OCI-LY7 (cell line): ENCODE measurements around the gene PRR5L. TPM values are rescaled to one million over a fixed set of nuclear protein-coding genes. Genes with fewer than 3 reads are reported as not detected.

ENCODE experiments used
- BruUV-seq: library from RNA; stranded (reverse); fragments of 400-500 nt; replicated peaks from 2 replicates; lab custom pipeline; 2021; lab: Mats Ljungman, UMichigan
- CTCF ChIA-PET: fragments of 300-600 bp; sonication (Branson Sonifier 250); formaldehyde crosslinking; loops from one replicate; lab custom pipeline; 2022; ENCODE audit warnings: antibody characterized with exemption; ENCODE audit not compliant: unreplicated experiment; lab: Charles Lee
- POLR2A ChIA-PET: fragments of 300-600 bp; sonication (Branson Sonifier 250); formaldehyde crosslinking; loops from one replicate; lab custom pipeline; 2022; ENCODE audit warnings: antibody characterized with exemption; lab: Charles Lee
- DNase-seq: peaks from one replicate; pipeline ENCODE4 v3.0.0-alpha.2; 2015; ENCODE audit warnings: low spot score
- H2AFZ ChIP-seq: fragments of 200-600 bp; sonication (generic), shearing (Covaris generic); 2 replicates; pipeline ENCODE4 v1.6.1; 2014; ENCODE audit warnings: mild to moderate bottlenecking, antibody characterized with exemption, low read length, moderate library complexity
- H3K27ac ChIP-seq: fragments of 200-600 bp; sonication (generic); 2 replicates; pipeline ENCODE4 v1.5.1; 2014; ENCODE audit warnings: mixed run types, low read depth, mild to moderate bottlenecking, moderate library complexity, low read length, inconsistent platforms; ENCODE audit not compliant: poor library complexity, severe bottlenecking
- H3K36me3 ChIP-seq: fragments of 200-600 bp; sonication (generic); 2 replicates; pipeline ENCODE4 v1.6.1; 2014; ENCODE audit warnings: mild to moderate bottlenecking, antibody characterized with exemption, low read length, moderate library complexity, mixed read lengths; ENCODE audit not compliant: insufficient read depth
- H3K4me1 ChIP-seq: fragments of 200-600 bp; sonication (generic); 2 replicates; pipeline ENCODE4 v1.5.1; 2014; ENCODE audit warnings: mild to moderate bottlenecking, low read length; ENCODE audit not compliant: insufficient read depth, poor library complexity, severe bottlenecking
- H3K4me2 ChIP-seq: fragments of 200-600 bp; sonication (generic); 2 replicates; pipeline ENCODE4 v1.6.1; 2014; ENCODE audit warnings: mild to moderate bottlenecking, low read length
- H3K4me3 ChIP-seq: fragments of 200-600 bp; sonication (generic); 2 replicates; pipeline ENCODE4 v1.5.1; 2014; ENCODE audit warnings: mild to moderate bottlenecking, low read depth, low read length; ENCODE audit not compliant: poor library complexity, severe bottlenecking
- H3K79me2 ChIP-seq: fragments of 200-600 bp; sonication (generic); 2 replicates; pipeline ENCODE4 v1.6.1; 2016; ENCODE audit warnings: low read depth, mild to moderate bottlenecking, low read length, moderate library complexity, mixed read lengths; ENCODE audit not compliant: insufficient read depth
- H3K9me2 ChIP-seq: fragments of 200-600 bp; sonication (generic); 2 replicates; pipeline ENCODE4 v1.6.1; 2016; ENCODE audit warnings: mild to moderate bottlenecking, low read length, mixed read lengths; ENCODE audit not compliant: insufficient read depth
- H3K9me3 ChIP-seq: fragments of 200-600 bp; sonication (generic); 2 replicates; pipeline ENCODE4 v1.6.1; 2014; ENCODE audit warnings: mild to moderate bottlenecking, mixed run types, low read length, mixed read lengths
- H4K20me1 ChIP-seq: fragments of 200-600 bp; sonication (generic); 2 replicates; pipeline ENCODE4 v1.6.1; 2014; ENCODE audit warnings: mild to moderate bottlenecking, antibody characterized with exemption, low read length, moderate library complexity, mixed read lengths; ENCODE audit not compliant: insufficient read depth
- CTCF ChIP-seq: fragments of 200-600 bp; sonication (generic); conservative IDR thresholded peaks from 2 replicates; pipeline ENCODE4 v1.5.1; 2014; ENCODE audit warnings: mild to moderate bottlenecking, antibody characterized with exemption, low read length, moderate library complexity, mixed read lengths
- EZH2phosphoT487 ChIP-seq: fragments of 200-600 bp; sonication (generic); IDR thresholded peaks from 2 replicates; pipeline ENCODE4 v1.6.1; 2018; ENCODE audit warnings: low read depth, borderline replicate concordance, mild to moderate bottlenecking, mixed run types, antibody characterized with exemption, low read length, moderate library complexity, mixed read lengths
- intact Hi-C: fragments of 100-400 bp; cut with micrococcal nuclease; formaldehyde crosslinking; loops from one replicate; pipeline ENCODE4 v1.10.0; 2022; ENCODE audit not compliant: unreplicated experiment
- total RNA-seq, 2 experiments: library from RNA; depleted of rRNA in 1 of 2; stranded (reverse); fragments of >200 nt in 1 of 2; shearing (Covaris generic) in 1 of 2; gene quantifications; 2 replicates each; pipeline ENCODE4 v1.2.3, GENCODE V29; 2014 to 2022

PRR5L gene
- total RNA-seq, 2 experiments from 2014 or later: not detected

DNA sequence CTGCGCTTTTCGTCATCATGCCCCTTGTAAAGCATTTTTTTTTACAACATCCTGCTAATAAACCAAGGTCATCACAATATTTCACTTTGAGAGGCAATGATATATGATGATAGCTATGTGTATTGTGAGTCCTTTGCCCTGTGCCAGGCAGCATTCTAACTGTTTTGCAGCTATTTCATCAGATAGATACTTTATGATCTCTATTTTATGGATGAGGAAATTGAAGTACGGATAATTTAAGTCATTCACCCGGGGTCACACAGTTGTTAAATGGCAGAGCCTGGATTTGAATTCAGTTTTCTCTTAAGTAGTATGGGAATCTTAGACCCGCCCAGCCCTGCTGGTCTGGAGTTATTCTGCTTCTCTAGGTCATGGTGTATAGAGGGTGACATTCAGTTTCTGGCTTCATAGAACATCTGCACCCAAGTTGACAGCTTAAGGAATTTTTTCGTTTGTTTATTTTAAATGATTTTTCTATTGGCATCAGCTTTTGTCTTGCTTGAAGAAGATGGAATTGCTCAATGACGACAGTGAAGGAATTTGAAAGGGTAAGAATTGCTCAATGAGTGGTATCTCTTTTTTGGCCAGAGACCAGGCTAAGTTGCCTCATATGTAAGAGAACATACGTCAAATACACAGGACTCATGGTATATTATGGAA, 926 bp downstream of the PRR5L start:
- Histone ChIP-seq H3K27ac (no peak overlapping the region), H2AFZ (no peak overlapping the region), H3K9me3 (no peaks in the 10 kb centered on the region), H3K4me3 (no peak overlapping the region), H3K79me2 (no peaks in the 10 kb centered on the region), H3K9me2 (no peaks in the 10 kb centered on the region), H3K4me1 (no peaks in the 10 kb centered on the region), H3K4me2 (no peak overlapping the region), H3K36me3 (no peaks in the 10 kb centered on the region), H4K20me1 (no peaks in the 10 kb centered on the region)
- intact Hi-C loops: no loop called here
- POLR2A ChIA-PET: interaction anchor here (1.0 kb wide), 1 partner anchor 24 kb away, joined by 3 read pairs; no protein-coding TSS in a partner anchor
- DNase-seq: no peak
- CTCF ChIA-PET: no interaction called here
- BruUV-seq: no TSS peak
- TF ChIP-seq EZH2phosphoT487: no peak
- TF ChIP-seq CTCF: no peak

- no peaks in the 10 kb centered on the region for H3K9me2 ChIP-seq
- no peak overlapping the region for H3K27ac ChIP-seq
- H3K4me2 ChIP-seq: no peak overlapping the region
- no peaks in the 10 kb centered on the region for H3K79me2 ChIP-seq
- DNase-seq: no peak
- no TSS peak for BruUV-seq
- no peak for TF ChIP-seq CTCF
- TF ChIP-seq EZH2phosphoT487: no peak
- no peaks in the 10 kb centered on the region for H3K36me3 ChIP-seq
- no peak overlapping the region for H3K4me3 ChIP-seq
- intact Hi-C loops: no loop called here
- ChIA-PET CTCF (no interaction called here), POLR2A (interaction anchor here (1.3 kb wide), 1 partner anchor 192 kb away, joined by 3 read pairs; no protein-coding TSS in a partner anchor)
- no peak overlapping the region for H2AFZ ChIP-seq
- H4K20me1 ChIP-seq: no peaks in the 10 kb centered on the region
- H3K9me3 ChIP-seq: no peaks in the 10 kb centered on the region
- no peaks in the 10 kb centered on the region for H3K4me1 ChIP-seq
These were observed 4.6 kb downstream of the PRR5L start for GRCh38 chr11:36300650-36301049.

DNA sequence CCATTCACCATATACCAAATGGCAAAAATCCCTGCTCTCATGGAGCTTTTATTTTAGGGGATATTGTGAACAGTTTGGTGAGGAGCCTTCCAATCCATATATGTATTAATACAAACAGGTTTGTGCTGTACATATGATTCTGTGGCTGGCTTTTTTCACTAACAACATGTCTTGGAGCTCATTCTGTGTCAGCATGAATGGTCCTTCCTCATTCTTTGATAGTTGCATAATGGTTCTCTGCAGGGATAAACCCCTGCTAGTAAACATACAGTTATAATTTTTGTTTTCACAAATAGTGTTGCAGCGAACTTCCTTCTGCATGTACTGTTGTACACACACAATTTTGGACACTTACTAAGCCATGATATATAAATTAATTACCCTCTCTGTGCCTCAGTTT, 8.3 kb downstream of the PRR5L start:
- H3K36me3 ChIP-seq: no peaks in the 10 kb centered on the region
- H4K20me1 ChIP-seq: no peaks in the 10 kb centered on the region
- TF ChIP-seq CTCF (no peak), EZH2phosphoT487 (no peak)
- no peaks in the 10 kb centered on the region for H3K79me2 ChIP-seq
- H3K4me1 ChIP-seq: no peaks in the 10 kb centered on the region
- DNase-seq: no peak
- H3K4me3 ChIP-seq: no peak overlapping the region
- no peaks in the 10 kb centered on the region for H3K9me3 ChIP-seq
- POLR2A ChIA-PET: interaction anchor here (0.5 kb wide), 1 partner anchor 163 kb away, joined by 3 read pairs; no protein-coding TSS in a partner anchor
- intact Hi-C loops: no loop called here
- H2AFZ ChIP-seq: no peak overlapping the region
- H3K9me2 ChIP-seq: no peaks in the 10 kb centered on the region
- BruUV-seq: no TSS peak
- CTCF ChIA-PET: interaction anchor here (1.5 kb wide), 1 partner anchor 188 kb away, joined by 4 read pairs; no protein-coding TSS in a partner anchor
- no peak overlapping the region for H3K27ac ChIP-seq
- H3K4me2 ChIP-seq: no peak overlapping the region
